A549 (cell line): ENCODE results near the gene TSFM. TPM values are rescaled to one million over a fixed set of nuclear protein-coding genes. Genes with fewer than 3 reads are reported as not detected.

ENCODE experiments used
- ATAC-seq, 2 experiments: fragments of 200-7000 bp in 1 of 2; fragments of >200 bp in 1 of 2; cut with Nextera tagmentation in 1 of 2; cut with Tn5 transposase in 1 of 2; 3 replicates each; pipeline versions ENCODE4 v1.8.0 to v1.9.1; 2018 to 2020; ENCODE audit warnings: mild to moderate bottlenecking in 1 of 2, moderate library complexity in 1 of 2
- CTCF ChIA-PET: fragments of 300-600 bp; sonication (Branson Sonifier 250); formaldehyde crosslinking; extraction: SDS; loops from one replicate; lab custom pipeline; 2021; ENCODE audit warnings: antibody characterized with exemption, inconsistent platforms; lab: Yijun Ruan, JAX
- POLR2A ChIA-PET: fragments of 350-600 bp; formaldehyde crosslinking; extraction: SDS; loops from one replicate; lab custom pipeline; 2021; ENCODE audit warnings: antibody characterized with exemption, inconsistent platforms; lab: Yijun Ruan, JAX
- DNase-seq, 2 experiments: peaks; one replicate each; pipeline versions ENCODE4 v3.0.0 to v3.0.0-alpha.2; 2011 to 2016; ENCODE audit warnings: low read depth in 1 of 2, low spot score in 1 of 2
- FAIRE-seq: peaks from 2 replicates; lab custom pipeline; 2011; peaks lifted over from hg19 to GRCh38; lab: Jason Lieb, UNC
- H3K27ac ChIP-seq, 2 experiments: fragments of >200 bp; sonication (Bioruptor Twin); formaldehyde crosslinking; 3 replicates each; pipeline ENCODE4 v1.5.1; 2016 to 2017
- H3K4me1 ChIP-seq: fragments of >200 bp; sonication (Bioruptor Twin); formaldehyde crosslinking; 3 replicates; pipeline ENCODE4 v1.6.1; 2016
- H3K4me2 ChIP-seq: fragments of >200 bp; sonication (Bioruptor Twin); formaldehyde crosslinking; 3 replicates; pipeline ENCODE4 v1.6.1; 2016
- H3K4me3 ChIP-seq: fragments of >200 bp; sonication (Bioruptor Twin); formaldehyde crosslinking; 3 replicates; pipeline ENCODE4 v1.5.1; 2016
- H3K9me3 ChIP-seq: fragments of >200 bp; sonication (Bioruptor Twin); formaldehyde crosslinking; 3 replicates; pipeline ENCODE4 v1.6.1; 2016
- BHLHE40 ChIP-seq: IDR thresholded peaks from 2 replicates; pipeline ENCODE4 v1.6.1; 2012; ENCODE audit warnings: low read depth, low read length, inconsistent platforms
- CBX2 ChIP-seq: fragments of 200-600 bp; sonication (generic); IDR thresholded peaks from 2 replicates; pipeline ENCODE4 v1.6.1; 2016; ENCODE audit warnings: low read depth, mild to moderate bottlenecking, borderline replicate concordance
- CBX8 ChIP-seq: fragments of 200-600 bp; sonication (generic); IDR thresholded peaks from 2 replicates; pipeline ENCODE4 v1.6.1; 2016
- CHD2 ChIP-seq: fragments of 150-350 bp; IDR thresholded peaks from 2 replicates; pipeline ENCODE4 v1.6.1; 2014; ENCODE audit warnings: low read length; ENCODE audit not compliant: partially characterized antibody
- CHD4 ChIP-seq: fragments of 200-600 bp; sonication (generic); IDR thresholded peaks from 2 replicates; pipeline ENCODE4 v1.6.1; 2016; ENCODE audit warnings: antibody characterized with exemption, mild to moderate bottlenecking, borderline replicate concordance
- EHMT2 ChIP-seq: fragments of 200-600 bp; sonication (generic); IDR thresholded peaks from 2 replicates; pipeline ENCODE4 v1.6.1; 2016; ENCODE audit warnings: antibody characterized with exemption, low read depth, mild to moderate bottlenecking, moderate library complexity
- ESRRA ChIP-seq: fragments of 150-350 bp; IDR thresholded peaks from 2 replicates; pipeline ENCODE4 v1.6.1; 2014; ENCODE audit warnings: mild to moderate bottlenecking, low read length, borderline replicate concordance
- FOSB ChIP-seq: fragments of 250-450 bp; sonication (Bioruptor Pico); IDR thresholded peaks from 2 replicates; pipeline ENCODE4 v1.5.0; 2020; ENCODE audit warnings: mild to moderate bottlenecking, moderate library complexity
- HOXA7 ChIP-seq: fragments of 250-450 bp; sonication (Bioruptor Pico); IDR thresholded peaks from 2 replicates; pipeline ENCODE4 v1.5.0; 2020; ENCODE audit warnings: mild to moderate bottlenecking, moderate library complexity
- JUN ChIP-seq, 2 experiments: fragments of >200 bp; sonication (Bioruptor Twin); formaldehyde crosslinking; IDR thresholded peaks; 2 replicates in 1 of 2; 3 replicates in 1 of 2; pipeline ENCODE4 v1.6.1; 2016 to 2017
- JUNB ChIP-seq: fragments of >200 bp; sonication (Bioruptor Twin); formaldehyde crosslinking; IDR thresholded peaks from 2 replicates; pipeline ENCODE4 v1.6.1; 2016
- MAFK ChIP-seq: fragments of 450-650 bp; IDR thresholded peaks from 2 replicates; pipeline ENCODE4 v1.6.1; 2014; ENCODE audit not compliant: partially characterized antibody
- NR3C1 ChIP-seq: fragments of >200 bp; sonication (Bioruptor Twin); formaldehyde crosslinking; IDR thresholded peaks from 3 replicates; pipeline ENCODE4 v1.6.1; 2017
- PHF8 ChIP-seq: fragments of 200-600 bp; sonication (generic); IDR thresholded peaks from 2 replicates; pipeline ENCODE4 v1.6.1; 2016; ENCODE audit warnings: low read depth, mild to moderate bottlenecking, antibody characterized with exemption, moderate library complexity, borderline replicate concordance
- POLR2AphosphoS2 ChIP-seq: conservative IDR thresholded peaks from 2 replicates; pipeline ENCODE4 v1.6.1; 2012; ENCODE audit warnings: low read length, improper control_type of control experiment, inconsistent platforms
- SMC3 ChIP-seq: fragments of >200 bp; sonication (Bioruptor Twin); formaldehyde crosslinking; IDR thresholded peaks from 3 replicates; pipeline ENCODE4 v1.6.1; 2018; ENCODE audit warnings: inconsistent platforms
- TFCP2L1 ChIP-seq: fragments of 250-450 bp; sonication (Bioruptor Pico); IDR thresholded peaks from 2 replicates; pipeline ENCODE4 v1.5.0; 2021; ENCODE audit warnings: mild to moderate bottlenecking
- TP53 ChIP-seq: fragments of 250-450 bp; sonication (Bioruptor Pico); IDR thresholded peaks from 2 replicates; pipeline ENCODE4 v1.5.0; 2021; ENCODE audit warnings: mild to moderate bottlenecking, moderate library complexity
- ZSCAN20 ChIP-seq: fragments of 250-450 bp; sonication (Bioruptor Pico); IDR thresholded peaks from 2 replicates; pipeline ENCODE4 v1.8.0; 2022; ENCODE audit warnings: mild to moderate bottlenecking, moderate library complexity
- WGBS: methylation state at CpG from one replicate; pipeline ENCODE4 v1.1.6; 2017; ENCODE audit errors: missing lambda C conversion rate; 5-methylcytosine and 5-hydroxymethylcytosine counted together
- polyA plus RNA-seq, 4 experiments: library from polyadenylated mRNA; depleted of rRNA in 3 of 4; stranded (reverse); fragments of >200 nt; fragmentation: RNase III in 1 of 4; extraction: RNeasy Plus Mini Kit Qiagen cat#74134 plus additional on column Dnase treatment in 1 of 4; gene quantifications; 2 replicates in 3 of 4; 3 replicates in 1 of 4; pipeline ENCODE4 v1.2.3, GENCODE V29; 2011 to 2017
- TF ChIP-seq, protein P1 (sequence below): fragments of >200 bp; sonication (Bioruptor Twin); formaldehyde crosslinking; IDR thresholded peaks from 2 replicates; pipeline ENCODE4 v1.6.1; 2016
- TF ChIP-seq, protein P2 (sequence below): IDR thresholded peaks from 2 replicates; pipeline ENCODE4 v1.6.1; 2012
- TF ChIP-seq, protein P3 (sequence below): fragments of 150-350 bp; IDR thresholded peaks from 2 replicates; pipeline ENCODE4 v1.6.1; 2014; ENCODE audit warnings: low read depth, mild to moderate bottlenecking, low read length
- TF ChIP-seq, protein P4 (sequence below): fragments of 250-450 bp; sonication (Bioruptor Pico); IDR thresholded peaks from 2 replicates; pipeline ENCODE4 v1.5.0; 2020; ENCODE audit warnings: low read depth, mild to moderate bottlenecking, moderate library complexity
- TF ChIP-seq, protein P5 (sequence below): fragments of >200 bp; sonication (Bioruptor Twin); formaldehyde crosslinking; IDR thresholded peaks from 3 replicates; pipeline ENCODE4 v1.6.1; 2016

The TSFM gene
- polyA plus RNA-seq, 2 of the 4 experiments (the other 2 are of a cell fraction) = 31.7 to 60.2 TPM

DNA sequence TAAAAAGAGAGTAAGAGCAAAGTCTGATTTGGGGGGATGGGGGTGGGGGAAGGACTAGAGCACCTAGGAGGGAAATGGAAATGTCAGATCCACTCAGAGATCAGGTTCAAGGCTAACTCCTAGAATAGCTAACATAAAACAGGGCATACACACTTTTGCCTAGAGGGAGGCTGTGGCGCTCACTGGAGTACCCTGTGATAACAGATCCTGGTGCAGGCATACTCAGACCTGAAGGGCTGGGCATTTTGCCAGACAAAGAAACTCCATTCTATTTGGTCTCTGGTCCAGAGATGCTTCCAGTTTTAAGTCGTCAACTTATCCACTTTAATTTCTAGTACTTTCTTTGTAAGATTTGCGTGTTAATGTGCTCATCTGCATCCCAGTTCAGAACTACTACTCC lies 58.1 kb downstream of the TSFM start:
- H3K4me1 ChIP-seq = peaks cover 66% of the 10 kb centered on the region
- DNase-seq (no peak), ATAC-seq (no peak), FAIRE-seq (no peak)
- 0 out of 3 replicates have a peak overlapping the region, but pooled peaks have one; percentile 1 for H3K4me2 ChIP-seq
- WGBS = 96% methylated on average over 3 of the region's 3 CpGs
- no peak overlapping the region for H3K27ac ChIP-seq
- no peak overlapping the region for H3K4me3 ChIP-seq
- no peaks in the 10 kb centered on the region for H3K9me3 ChIP-seq
- POLR2A ChIA-PET = no interaction called here
- TF ChIP-seq, protein P1, sequence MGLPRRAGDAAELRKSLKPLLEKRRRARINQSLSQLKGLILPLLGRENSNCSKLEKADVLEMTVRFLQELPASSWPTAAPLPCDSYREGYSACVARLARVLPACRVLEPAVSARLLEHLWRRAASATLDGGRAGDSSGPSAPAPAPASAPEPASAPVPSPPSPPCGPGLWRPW = no peak
- TF ChIP-seq ZSCAN20 (CRISPR knock-in tag) (no peak), MAFK (no peak), JUNB (no peak), TFCP2L1 (no peak), BHLHE40 (no peak), CHD2 (no peak), HOXA7 (CRISPR knock-in tag) (no peak)
- TF ChIP-seq, protein P2, sequence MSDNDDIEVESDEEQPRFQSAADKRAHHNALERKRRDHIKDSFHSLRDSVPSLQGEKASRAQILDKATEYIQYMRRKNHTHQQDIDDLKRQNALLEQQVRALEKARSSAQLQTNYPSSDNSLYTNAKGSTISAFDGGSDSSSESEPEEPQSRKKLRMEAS = no peak
- TF ChIP-seq, protein P3, sequence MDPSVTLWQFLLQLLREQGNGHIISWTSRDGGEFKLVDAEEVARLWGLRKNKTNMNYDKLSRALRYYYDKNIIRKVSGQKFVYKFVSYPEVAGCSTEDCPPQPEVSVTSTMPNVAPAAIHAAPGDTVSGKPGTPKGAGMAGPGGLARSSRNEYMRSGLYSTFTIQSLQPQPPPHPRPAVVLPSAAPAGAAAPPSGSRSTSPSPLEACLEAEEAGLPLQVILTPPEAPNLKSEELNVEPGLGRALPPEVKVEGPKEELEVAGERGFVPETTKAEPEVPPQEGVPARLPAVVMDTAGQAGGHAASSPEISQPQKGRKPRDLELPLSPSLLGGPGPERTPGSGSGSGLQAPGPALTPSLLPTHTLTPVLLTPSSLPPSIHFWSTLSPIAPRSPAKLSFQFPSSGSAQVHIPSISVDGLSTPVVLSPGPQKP = no peak
- TF ChIP-seq, protein P4, sequence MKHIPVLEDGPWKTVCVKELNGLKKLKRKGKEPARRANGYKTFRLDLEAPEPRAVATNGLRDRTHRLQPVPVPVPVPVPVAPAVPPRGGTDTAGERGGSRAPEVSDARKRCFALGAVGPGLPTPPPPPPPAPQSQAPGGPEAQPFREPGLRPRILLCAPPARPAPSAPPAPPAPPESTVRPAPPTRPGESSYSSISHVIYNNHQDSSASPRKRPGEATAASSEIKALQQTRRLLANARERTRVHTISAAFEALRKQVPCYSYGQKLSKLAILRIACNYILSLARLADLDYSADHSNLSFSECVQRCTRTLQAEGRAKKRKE (CRISPR knock-in tag) = no peak
- CTCF ChIA-PET = interaction anchor here (0.7 to 12.2 kb wide), 5 partner anchors 8 to 70 kb away, joined by 4 to 122 read pairs (median 7); no protein-coding TSS in a partner anchor

DNA sequence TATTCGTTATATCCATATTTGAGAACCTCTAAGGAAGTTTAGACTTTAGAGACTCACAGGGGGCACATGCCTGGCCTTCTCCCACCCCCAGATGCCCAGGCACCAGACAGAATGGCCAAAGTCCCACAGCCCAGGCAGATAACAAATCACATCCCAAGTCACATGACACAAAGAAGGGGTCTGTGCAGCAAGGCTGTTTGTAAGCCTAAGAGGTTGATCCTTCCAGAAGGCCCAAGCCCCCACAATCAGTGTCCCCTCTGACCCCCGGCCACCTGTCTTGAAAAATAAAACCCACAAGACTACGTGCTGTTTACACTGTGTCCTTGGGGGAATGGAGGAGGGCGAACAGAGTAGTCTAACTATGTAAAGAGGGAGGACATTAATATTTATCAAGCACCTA lies 58.9 kb downstream of the TSFM start:
- DNase-seq = no peak
- TF ChIP-seq JUN (IDR thresholded peaks at IDR 0.05) (no peak), NR3C1 (no peak), CBX2 (no peak), SMC3 (no peak), CHD2 (no peak), CBX8 (no peak), TP53 (CRISPR knock-in tag) (no peak), EHMT2 (no peak), PHF8 (no peak)
- TF ChIP-seq, all 56 proteins: peak for 0
- H3K4me2 ChIP-seq = 0 out of 3 replicates have a peak overlapping the region, but pooled peaks have one; percentile 1
- H3K27ac ChIP-seq = no peak overlapping the region
- ATAC-seq (no peak), FAIRE-seq (no peak)
- H3K4me1 ChIP-seq = peaks cover 66% of the 10 kb centered on the region
- no peak overlapping the region for H3K4me3 ChIP-seq
- WGBS = 88% methylated on average over 4 of the region's 4 CpGs
- CTCF ChIA-PET = interaction anchor here (1.4 to 12.2 kb wide), 5 partner anchors 9 to 64 kb away, joined by 5 to 122 read pairs (median 29); no protein-coding TSS in a partner anchor
- no peaks in the 10 kb centered on the region for H3K9me3 ChIP-seq
- POLR2A ChIA-PET = no interaction called here

DNA sequence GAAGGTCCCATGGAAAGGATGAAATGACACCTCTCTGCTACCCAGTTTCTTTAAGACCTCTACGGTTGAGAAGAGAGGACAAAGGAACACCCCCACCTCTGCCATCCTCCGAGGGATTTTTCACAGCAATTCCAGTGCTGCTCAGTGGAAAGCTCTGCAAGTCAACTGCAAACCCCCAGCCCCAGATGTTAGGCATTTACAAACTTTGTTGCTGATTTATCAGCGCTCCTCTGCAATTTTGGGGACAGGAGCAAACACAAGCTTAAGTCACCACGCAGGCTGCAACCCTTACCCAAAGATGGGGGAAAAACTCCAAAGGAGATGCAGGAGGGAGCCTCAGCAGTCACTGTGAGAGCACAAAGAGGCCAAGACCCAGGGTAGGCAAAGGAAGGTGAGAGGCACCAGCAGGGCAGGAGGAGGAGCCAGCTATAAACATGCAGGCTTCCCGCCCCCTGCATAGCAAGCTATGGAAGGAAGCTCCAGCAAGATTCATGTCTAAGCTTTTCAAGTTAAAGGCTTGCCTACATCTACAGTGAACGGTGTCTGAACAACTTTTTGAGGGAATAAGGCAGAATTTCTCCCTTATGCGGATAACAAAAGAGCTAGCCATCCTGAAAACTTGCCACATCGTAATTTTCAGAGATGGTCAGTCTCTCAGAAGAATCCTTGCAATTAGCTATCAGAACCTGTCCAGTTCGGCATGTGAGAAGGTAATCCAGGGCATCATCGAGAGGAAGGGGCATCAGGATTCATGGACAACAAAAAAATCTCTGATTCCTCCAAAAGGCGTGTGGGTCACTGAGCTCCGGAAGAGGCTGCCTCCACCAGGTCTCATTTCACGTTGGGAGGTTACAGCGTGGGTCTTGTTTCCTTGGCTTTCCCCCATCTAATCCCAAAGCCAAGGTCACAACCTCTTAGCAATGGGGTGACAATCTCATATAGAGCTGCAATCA lies 60.0 kb downstream of the TSFM start:
- peak overlapping the region; percentile 5; the same call in 1 of the 3 replicates for H3K4me2 ChIP-seq
- TF ChIP-seq, protein P5, sequence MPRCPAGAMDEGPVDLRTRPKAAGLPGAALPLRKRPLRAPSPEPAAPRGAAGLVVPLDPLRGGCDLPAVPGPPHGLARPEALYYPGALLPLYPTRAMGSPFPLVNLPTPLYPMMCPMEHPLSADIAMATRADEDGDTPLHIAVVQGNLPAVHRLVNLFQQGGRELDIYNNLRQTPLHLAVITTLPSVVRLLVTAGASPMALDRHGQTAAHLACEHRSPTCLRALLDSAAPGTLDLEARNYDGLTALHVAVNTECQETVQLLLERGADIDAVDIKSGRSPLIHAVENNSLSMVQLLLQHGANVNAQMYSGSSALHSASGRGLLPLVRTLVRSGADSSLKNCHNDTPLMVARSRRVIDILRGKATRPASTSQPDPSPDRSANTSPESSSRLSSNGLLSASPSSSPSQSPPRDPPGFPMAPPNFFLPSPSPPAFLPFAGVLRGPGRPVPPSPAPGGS = no peak
- TF ChIP-seq ESRRA (no peak), POLR2AphosphoS2 (no peak), CHD4 (no peak), FOSB (CRISPR knock-in tag) (no peak)
- ChIA-PET CTCF (interaction anchor here (0.8 to 12.2 kb wide), 13 partner anchors 10 to 86 kb away, joined by 3 to 122 read pairs (median 4); no protein-coding TSS in a partner anchor), POLR2A (interaction anchor here (0.6 to 2.0 kb wide), 4 partner anchors 22 to 70 kb away, joined by 3 to 9 read pairs (median 4); partner anchors contain the start of genes EEF1AKMT3 and METTL1)
- WGBS = 89% methylated on average over 14 of the region's 14 CpGs
- DNase-seq = no peak
- H3K27ac ChIP-seq = no peak overlapping the region
- ATAC-seq = no peak
- H3K4me1 ChIP-seq = peaks cover 54% of the 10 kb centered on the region
- FAIRE-seq = no peak
- H3K4me3 ChIP-seq = no peak overlapping the region
- no peaks in the 10 kb centered on the region for H3K9me3 ChIP-seq
